Measurements from ENCODE around the gene SETBP1. TPM values are rescaled to one million over a fixed set of nuclear protein-coding genes. Genes with fewer than 3 reads are reported as not detected.

Gene SETBP1
- total and polyA plus RNA-seq, 2 of the 8 experiments (the other 6 are each of a cell fraction or from before 2014, with no cell fraction given): 2.0 to 6.5 TPM

DNA sequence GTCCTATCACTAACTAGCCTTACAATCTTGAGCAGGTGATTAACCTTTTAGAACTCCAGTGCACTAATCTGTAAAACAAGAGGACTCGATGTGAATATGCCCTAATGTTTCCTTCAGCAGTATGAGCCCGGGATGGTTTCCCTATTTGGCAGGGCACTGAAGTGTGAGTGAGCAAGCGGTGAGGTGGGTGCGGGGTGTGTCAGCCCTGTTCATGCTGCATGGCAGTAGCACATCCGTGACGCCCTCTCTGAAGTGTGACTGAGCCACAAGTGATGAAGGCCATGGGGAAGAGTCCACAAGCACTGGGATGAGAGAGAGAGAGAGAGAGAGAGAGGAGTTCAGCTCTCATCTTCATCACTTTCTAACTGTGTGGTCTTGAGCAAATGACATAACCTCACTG lies 168.7 kb downstream of the SETBP1 start:
- POLR2A ChIA-PET (ENCODE audit: partially characterized antibody): no interaction called here
- Histone ChIP-seq H3K9ac (replicated peaks in 1 of 4; ENCODE audit: extremely low read depth in 1 of 4, low read depth in 3 of 4, low read length in 3 of 4) (no peak overlapping the region), H2BK12ac (ENCODE audit: low read depth, low read length) (no peak overlapping the region), H3K79me1 (ENCODE audit: low read depth, low read length) (no peaks in the 10 kb centered on the region), H3K9me3 (ENCODE audit: insufficient read depth in 2 of 2, low read depth in 1 of 2, low read length in 1 of 2) (no peaks in the 10 kb centered on the region), H3K14ac (ENCODE audit: insufficient read length) (no peak overlapping the region), H2BK120ac (replicated peaks; ENCODE audit: low read depth, low read length) (no peak overlapping the region), H3K4ac (replicated peaks; ENCODE audit: insufficient read length, low read depth, low read length) (no peak overlapping the region), H3K4me1 (replicated peaks in 1 of 4; ENCODE audit: control insufficient read depth in 3 of 4, insufficient read depth in 4 of 4, low read length in 3 of 4) (peaks cover 0 to 5% (median under 1%) of the 10 kb centered on the region in 4 experiments; a peak in 3 of 7 replicates), H3K23ac (ENCODE audit: insufficient read length) (no peak overlapping the region), H4K91ac (replicated peaks; ENCODE audit: insufficient read length, low read length) (no peak overlapping the region), H3K27ac (ENCODE audit: low read depth, low read length) (no peak overlapping the region), H3K18ac (ENCODE audit: extremely low read depth, low read length) (no peak overlapping the region), H2AK5ac (ENCODE audit: low read depth, low read length) (no peak overlapping the region), H3K27me3 (replicated peaks in 1 of 4; ENCODE audit: control insufficient read depth in 3 of 4, extremely low read depth in 1 of 4, insufficient read depth in 3 of 4, low read length in 3 of 4) (no peaks in the 10 kb centered on the region), H3K79me2 (ENCODE audit: control insufficient read depth in 1 of 2, insufficient read depth in 2 of 2, low read length in 2 of 2) (no peaks in the 10 kb centered on the region), H3K36me3 (ENCODE audit: control insufficient read depth in 2 of 4, insufficient read depth in 4 of 4, low read length in 3 of 4) (no peaks in the 10 kb centered on the region), H4K8ac (ENCODE audit: extremely low read depth, insufficient read depth, low read length) (no peak overlapping the region), H2BK15ac (ENCODE audit: low read length) (no peak overlapping the region), H3K4me3 (ENCODE audit: extremely low read depth in 1 of 4, insufficient read depth in 2 of 4, low read depth in 3 of 4, low read length in 4 of 4) (no peak overlapping the region), H2AFZ (ENCODE audit: low read length) (no peak overlapping the region), H4K20me1 (replicated peaks in 1 of 2; ENCODE audit: control insufficient read depth in 1 of 2, insufficient read depth in 2 of 2, low read length in 2 of 2) (no peaks in the 10 kb centered on the region), H4K5ac (ENCODE audit: insufficient read length, low read depth, low read length) (no peak overlapping the region), H3K4me2 (ENCODE audit: insufficient read depth in 1 of 2, low read depth in 2 of 2, low read length in 2 of 2) (no peak overlapping the region), H2BK5ac (ENCODE audit: low read depth, low read length) (no peak overlapping the region), H3K23me2 (ENCODE audit: low read depth, low read length) (no peaks in the 10 kb centered on the region), H3K56ac (replicated peaks; ENCODE audit: insufficient read length, low read depth, low read length) (no peak overlapping the region), H2BK20ac (ENCODE audit: low read length) (no peak overlapping the region)
- FAIRE-seq (no peak), DNase-seq (ENCODE audit: low read depth in 1 of 2, low spot score in 2 of 2) (no peak)
- WGBS, 2 experiments (ENCODE audit: extremely low coverage in 1 of 2, insufficient coverage in 1 of 2, insufficient read length in 1 of 2, insufficient replicate concordance in 2 of 2, low coverage in 1 of 2, low lambda C conversion rate in 2 of 2, missing lambda C conversion rate in 1 of 2): 87% methylated on average over 6 of the region's 6 CpGs; no CpG with 5 or more reads in 1 of the 2 experiments
- CTCF ChIA-PET (ENCODE audit: partially characterized antibody): no interaction called here
- TF ChIP-seq HDAC6 (IDR thresholded peaks at IDR 0.05; ENCODE audit: low read depth, low read length) (no peak), KDM5A (IDR thresholded peaks at IDR 0.05; ENCODE audit: low read length) (no peak), CBX5 (IDR thresholded peaks at IDR 0.05; ENCODE audit: low read depth, low read length) (no peak), HDAC2 (IDR thresholded peaks at IDR 0.05; ENCODE audit: borderline replicate concordance in 1 of 2, low read depth in 2 of 2, low read length in 2 of 2) (no peak), SP2 (IDR thresholded peaks at IDR 0.05; ENCODE audit: low read length) (no peak), RAD21 (IDR thresholded peaks at IDR 0.05 in 1 of 2, conservative IDR thresholded peaks at IDR 0.05 in 1 of 2; ENCODE audit: low read depth in 2 of 2, low read length in 2 of 2) (no peak), CREB1 (IDR thresholded peaks at IDR 0.05) (no peak), GABPA (IDR thresholded peaks at IDR 0.05; ENCODE audit: borderline replicate concordance, insufficient read depth, low read length) (no peak), RFX5 (IDR thresholded peaks at IDR 0.05; ENCODE audit: borderline replicate concordance, low read depth, low read length) (no peak), PHF8 (conservative IDR thresholded peaks at IDR 0.05; ENCODE audit: low read depth, low read length) (no peak), BACH1 (IDR thresholded peaks at IDR 0.05; ENCODE audit: low read length) (no peak), SP4 (IDR thresholded peaks at IDR 0.05; ENCODE audit: low read length) (no peak), JUND (IDR thresholded peaks at IDR 0.05; ENCODE audit: low read length) (no peak)
- TF ChIP-seq, protein P1, sequence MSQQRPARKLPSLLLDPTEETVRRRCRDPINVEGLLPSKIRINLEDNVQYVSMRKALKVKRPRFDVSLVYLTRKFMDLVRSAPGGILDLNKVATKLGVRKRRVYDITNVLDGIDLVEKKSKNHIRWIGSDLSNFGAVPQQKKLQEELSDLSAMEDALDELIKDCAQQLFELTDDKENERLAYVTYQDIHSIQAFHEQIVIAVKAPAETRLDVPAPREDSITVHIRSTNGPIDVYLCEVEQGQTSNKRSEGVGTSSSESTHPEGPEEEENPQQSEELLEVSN (IDR thresholded peaks at IDR 0.05): no peak

All from H1 (cell line).